ENCODE measurements around the gene PPM1H.

GRCh38 chr12:62724947-62725451 lies 210.0 kb downstream of the PPM1H start:
- TF ChIP-seq CTCF (conservative IDR thresholded peaks at IDR 0.05) (no peak), ZFX (IDR thresholded peaks at IDR 0.05) (no peak)

All from C4-2B (cell line).